ENCODE data around the gene FAM210B. TPM values are rescaled to one million over a fixed set of nuclear protein-coding genes. Genes with fewer than 3 reads are reported as not detected.
"Not testable (repeated sequence)": the region's sequence is repeated elsewhere in the genome, so short reads cannot be mapped to it uniquely, and the experiment has no call there.

FAM210B gene
- total and polyA plus RNA-seq, 11 donors: 32.6 to 69.8 (median 56.2) TPM

- no peak overlapping the region for H3K27ac ChIP-seq
- no peaks in the 10 kb centered on the region for H3K9me3 ChIP-seq
- H3K4me3 ChIP-seq: no peak overlapping the region
- H3K27me3 ChIP-seq: no peaks in the 10 kb centered on the region
- H3K4me1 ChIP-seq: peaks cover 0 to 9% (median 4%) of the 10 kb centered on the region in 12 donors
- H3K36me3 ChIP-seq: peaks cover 0 to 35% (median 0%) of the 10 kb centered on the region in 9 donors
- ATAC-seq (no peak), DNase-seq (no peak)
- WGBS, 4 donors: 88 to 93% (median 92%) methylated on average over 4 of the region's 4 CpGs
- TF ChIP-seq POLR2A (IDR thresholded peaks at IDR 0.05) (no peak), CTCF (IDR thresholded peaks at IDR 0.05) (no peak)
- intact Hi-C loops (cut with DNase I): no loop called here
These were observed 26.4 kb downstream of the FAM210B start for GRCh38 chr20:56385130-56385529.

GRCh38 chr20:56386219-56386618, 27.4 kb downstream of the FAM210B start:
- Histone ChIP-seq H3K4me1 (peaks cover 0 to 10% (median 3%) of the 10 kb centered on the region in 12 donors), H3K27ac (no peak overlapping the region), H3K27me3 (no peaks in the 10 kb centered on the region), H3K36me3 (peaks cover 0 to 30% (median 0%) of the 10 kb centered on the region in 9 donors), H3K9me3 (no peaks in the 10 kb centered on the region), H3K4me3 (no peak overlapping the region)
- DNase-seq (no peak), ATAC-seq (no peak)
- TF ChIP-seq CTCF (IDR thresholded peaks at IDR 0.05): no peak
- no peak for TF ChIP-seq POLR2A (IDR thresholded peaks at IDR 0.05)
- intact Hi-C loops (cut with DNase I): no loop called here
- 88 to 95% (median 88%) methylated on average over 6 of the region's 6 CpGs for WGBS, 4 donors

- no peak for TF ChIP-seq CTCF (IDR thresholded peaks at IDR 0.05)
- TF ChIP-seq POLR2A (IDR thresholded peaks at IDR 0.05): no peak
- H3K36me3 ChIP-seq: peaks cover 0 to 28% (median 0%) of the 10 kb centered on the region in 9 donors
- ATAC-seq (no peak), DNase-seq (no peak)
- H3K4me1 ChIP-seq: peaks cover 0 to 20% (median 15%) of the 10 kb centered on the region in 12 donors
- H3K9me3 ChIP-seq: no peaks in the 10 kb centered on the region
- H3K27ac ChIP-seq: no peak overlapping the region
- no peaks in the 10 kb centered on the region for H3K27me3 ChIP-seq
- 75 to 94% (median 84%) methylated on average over 4 of the region's 4 CpGs for WGBS, 4 donors
- intact Hi-C loops (cut with DNase I): no loop called here
- H3K4me3 ChIP-seq: no peak overlapping the region
These were observed 30.1 kb downstream of the FAM210B start for GRCh38 chr20:56388882-56389281.

- TF ChIP-seq CTCF (IDR thresholded peaks at IDR 0.05) (no peak), POLR2A (IDR thresholded peaks at IDR 0.05) (no peak)
- 92 to 95% (median 94%) methylated on average over 4 of the region's 4 CpGs for WGBS, 4 donors
- Histone ChIP-seq H3K27ac (no peak overlapping the region), H3K4me1 (peaks cover 0 to 29% (median 20%) of the 10 kb centered on the region in 12 donors), H3K9me3 (no peaks in the 10 kb centered on the region), H3K27me3 (no peaks in the 10 kb centered on the region), H3K36me3 (peaks cover 0 to 28% (median 0%) of the 10 kb centered on the region in 9 donors), H3K4me3 (no peak overlapping the region)
- no peak for ATAC-seq
- no peak for DNase-seq
- intact Hi-C loops (cut with DNase I): loop anchor here in 3 of 10 donors (5.0 to 10.0 kb wide), 3 partner anchors 33 to 185 kb away; partner anchors contain the start of genes FAM210B (in 1 of the 3) and RTF2 (in 1 of the 3)
These were observed 31.0 kb downstream of the FAM210B start for GRCh38 chr20:56389807-56390206.

- not testable (repeated sequence) for ATAC-seq, DNase-seq, H3K27ac ChIP-seq, H3K27me3 ChIP-seq, H3K9me3 ChIP-seq
- intact Hi-C loops (cut with DNase I): loop anchor here in 3 of 10 donors (5.0 to 10.0 kb wide), 3 partner anchors 33 to 184 kb away; partner anchors contain the start of genes FAM210B (in 1 of the 3) and RTF2 (in 1 of the 3)
- Histone ChIP-seq H3K4me3 (peak overlapping the region in 1 of 12 donors; percentile 86), H3K36me3 (peaks cover 0 to 33% (median 5%) of the 10 kb centered on the region in 9 donors), H3K4me1 (peaks cover 0 to 32% (median 20%) of the 10 kb centered on the region in 12 donors)
- 96 to 98% (median 97%) methylated on average over 9 of the region's 9 CpGs for WGBS, 4 donors
These were observed 31.6 kb downstream of the FAM210B start for GRCh38 chr20:56390396-56390795.

All from heart left ventricle (tissue), 16 donors.